ENCODE results near the gene CZIB. TPM values are rescaled to one million over a fixed set of nuclear protein-coding genes. Genes with fewer than 3 reads are reported as not detected.

The CZIB gene
- total RNA-seq, result 10 to 100 TPM; 42.8 to 47.2 (median 46.2) TPM

DNA sequence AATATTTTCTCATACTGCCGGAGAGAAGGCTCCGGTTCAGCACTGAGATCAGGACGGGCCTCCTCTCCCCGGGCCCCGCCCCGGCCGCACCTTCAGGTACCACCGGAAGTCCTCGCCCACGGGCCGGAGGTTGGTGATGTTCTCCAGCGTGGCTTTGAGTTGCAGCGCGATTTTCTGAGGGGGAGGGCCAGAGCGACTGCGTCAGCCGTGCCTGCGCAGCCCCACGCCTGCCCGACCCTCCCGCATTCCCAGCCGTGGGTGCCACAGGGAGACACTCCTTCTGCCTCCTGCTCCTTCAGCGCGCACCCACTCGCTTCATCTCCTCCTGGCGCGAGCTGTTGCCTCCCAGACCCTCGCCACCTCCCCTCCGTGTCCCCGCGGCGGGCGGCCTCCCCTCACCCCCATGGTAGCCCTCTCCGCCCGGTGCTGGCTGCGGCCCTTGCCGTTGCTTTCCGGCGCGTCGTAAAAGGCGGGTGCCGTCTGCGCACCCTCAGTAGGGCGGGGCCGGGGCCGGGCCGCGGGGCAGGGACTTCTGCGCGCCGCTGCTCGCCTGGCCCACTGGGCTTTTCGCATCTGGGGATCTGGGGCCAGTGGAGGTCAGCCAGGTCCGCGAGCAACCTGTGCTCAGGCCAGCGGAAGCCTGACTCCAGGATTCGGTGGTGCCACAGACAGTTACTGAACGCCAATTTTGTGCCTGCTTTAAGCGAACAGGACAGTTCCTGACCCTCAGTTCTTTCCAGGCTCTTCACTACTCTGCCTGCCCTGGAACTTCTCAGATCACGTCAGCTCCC lies at the start of gene CZIB:
Gene CZIB (minus strand): TSS at position 464 of the 791 bp plus-strand sequence. CDS start 59 bp downstream, at position 405.
- ATAC-seq, result peak; percentile 94 to 95
- Mint-ChIP-seq H3K36me3 (ENCODE audit: insufficient read depth) (peaks cover 17% of the 10 kb centered on the region), H3K4me1 (ENCODE audit: low read depth) (peaks cover 22% of the 10 kb centered on the region), H3K9me3 (no peaks in the 10 kb centered on the region), H3K27me3 (ENCODE audit: low read depth) (no peaks in the 10 kb centered on the region), H3K4me3 (peak within 1 kb of the TSS; percentile 88)
- peak; percentile 89 for DNase-seq

DNA sequence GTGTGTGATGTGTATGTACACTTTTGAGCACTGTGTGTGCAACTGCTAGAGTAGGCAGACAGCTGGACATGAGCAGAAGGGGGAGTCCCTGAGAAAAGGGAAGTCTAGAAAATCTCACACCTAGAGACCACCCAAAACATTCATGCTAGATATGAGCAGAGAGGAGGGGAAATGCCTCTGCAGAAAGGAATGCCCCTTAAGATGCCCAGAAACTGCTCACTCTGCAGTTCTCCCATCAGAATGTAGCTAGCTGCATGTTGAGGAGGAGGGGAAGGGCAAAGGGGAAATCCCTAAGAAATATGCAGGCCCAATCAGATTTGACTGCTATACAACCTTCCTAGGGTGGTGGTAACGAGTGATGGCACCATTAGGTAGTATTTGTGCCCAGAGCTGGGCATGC lies 49.7 kb upstream of the CZIB start:
- Mint-ChIP-seq H3K4me3 (no peak overlapping the region), H3K4me1 (ENCODE audit: low read depth) (no peaks in the 10 kb centered on the region), H3K27me3 (ENCODE audit: low read depth) (no peaks in the 10 kb centered on the region), H3K9me3 (no peaks in the 10 kb centered on the region), H3K36me3 (ENCODE audit: insufficient read depth) (peaks cover 44% of the 10 kb centered on the region)
- no peak for DNase-seq
- no peak for ATAC-seq

DNA sequence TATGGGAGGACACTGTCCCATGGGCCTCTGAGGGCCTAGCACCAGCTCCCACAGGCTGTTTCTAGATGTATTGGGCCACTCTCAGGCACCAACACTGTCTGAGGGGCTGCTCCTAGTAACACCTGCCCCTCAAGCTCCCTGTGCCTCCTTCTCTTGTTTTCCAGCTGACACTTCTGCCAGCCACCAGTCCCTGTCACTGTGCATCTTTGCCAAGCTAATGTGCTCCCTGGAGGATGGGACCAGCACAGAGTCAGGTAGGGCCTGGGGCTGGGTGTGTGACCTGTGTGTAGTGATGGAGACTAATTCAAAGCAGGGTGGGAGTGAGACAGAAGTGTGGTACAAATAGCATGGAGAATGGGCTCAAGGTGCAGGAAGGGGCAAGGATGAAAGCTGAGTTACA lies 47.3 kb upstream of the CZIB start:
- H3K4me3 Mint-ChIP-seq, result no peak overlapping the region
- no peaks in the 10 kb centered on the region for H3K4me1 Mint-ChIP-seq (ENCODE audit: low read depth)
- H3K9me3 Mint-ChIP-seq, result no peaks in the 10 kb centered on the region
- no peak for ATAC-seq
- peaks cover 52% of the 10 kb centered on the region for H3K36me3 Mint-ChIP-seq (ENCODE audit: insufficient read depth)
- DNase-seq, result no peak
- H3K27me3 Mint-ChIP-seq (ENCODE audit: low read depth), result no peaks in the 10 kb centered on the region

DNA sequence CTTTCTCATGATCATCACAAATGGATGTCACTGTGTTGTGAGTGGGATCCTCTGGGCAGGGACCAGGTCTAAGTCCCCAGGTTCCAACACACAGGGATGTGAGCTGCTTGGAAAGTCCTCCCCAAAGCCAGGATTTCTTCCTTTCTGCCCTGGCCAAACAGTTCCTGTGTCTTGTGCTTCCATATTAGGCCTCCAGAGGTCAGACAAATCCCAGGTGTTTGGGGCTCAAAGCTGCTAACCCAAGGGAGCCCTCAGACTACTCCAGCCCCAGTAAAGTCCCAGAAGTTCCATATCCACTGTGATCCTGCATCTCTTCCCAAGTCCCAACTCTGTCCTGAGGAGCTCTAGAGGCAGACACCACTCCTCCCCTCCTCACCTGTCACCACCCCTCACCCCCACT lies 45.6 kb upstream of the CZIB start:
- ATAC-seq (no peak), DNase-seq (no peak)
- Mint-ChIP-seq H3K36me3 (ENCODE audit: insufficient read depth) (peaks cover 54% of the 10 kb centered on the region), H3K27me3 (ENCODE audit: low read depth) (no peaks in the 10 kb centered on the region), H3K4me1 (ENCODE audit: low read depth) (no peaks in the 10 kb centered on the region), H3K9me3 (no peaks in the 10 kb centered on the region), H3K4me3 (no peak overlapping the region)

DNA sequence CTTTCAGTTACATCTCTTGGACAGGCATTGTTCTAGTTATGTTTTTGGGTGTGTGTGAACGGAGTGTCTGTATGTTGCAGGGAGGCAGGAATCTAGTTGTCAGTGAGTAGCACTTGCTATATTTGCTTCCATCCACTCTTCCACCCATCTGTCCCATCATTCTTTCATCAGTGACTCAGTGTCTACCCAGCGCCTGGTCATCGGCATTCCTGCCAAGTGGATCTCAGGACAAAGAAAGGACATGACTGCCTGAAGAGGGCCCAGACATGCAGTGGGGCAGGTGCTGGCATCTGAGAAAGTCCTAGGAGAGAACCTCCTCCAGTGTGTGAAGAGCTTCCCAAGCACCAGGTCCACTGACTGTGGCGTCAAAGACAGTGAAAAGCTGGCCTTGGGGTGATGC lies 45.1 kb upstream of the CZIB start:
- no peak overlapping the region for H3K4me3 Mint-ChIP-seq
- H3K27me3 Mint-ChIP-seq (ENCODE audit: low read depth), result no peaks in the 10 kb centered on the region
- no peaks in the 10 kb centered on the region for H3K9me3 Mint-ChIP-seq
- no peaks in the 10 kb centered on the region for H3K4me1 Mint-ChIP-seq (ENCODE audit: low read depth)
- ATAC-seq (no peak), DNase-seq (no peak)
- peaks cover 55% of the 10 kb centered on the region for H3K36me3 Mint-ChIP-seq (ENCODE audit: insufficient read depth)

DNA sequence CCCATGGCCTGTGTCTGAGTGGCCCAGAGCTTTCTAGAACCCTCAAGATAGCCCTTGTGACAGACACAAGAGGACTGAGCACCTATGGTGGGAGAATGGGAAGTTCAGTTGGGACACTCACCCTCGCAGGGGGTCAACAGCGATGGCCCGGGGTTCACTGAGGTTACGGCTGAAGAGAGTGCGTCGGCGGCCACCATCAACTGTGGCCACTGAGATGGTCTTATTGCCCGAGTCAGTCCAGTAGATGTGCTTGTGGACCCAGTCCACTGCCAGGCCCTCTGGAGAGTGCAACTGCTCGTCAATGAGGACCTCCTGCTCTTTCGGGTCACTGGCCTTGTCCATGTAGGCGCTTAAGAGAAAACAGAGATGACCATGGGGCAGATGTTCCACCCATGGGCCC lies 43.6 kb upstream of the CZIB start:
- no peak for ATAC-seq
- Mint-ChIP-seq H3K9me3 (no peaks in the 10 kb centered on the region), H3K27me3 (ENCODE audit: low read depth) (no peaks in the 10 kb centered on the region), H3K4me1 (ENCODE audit: low read depth) (no peaks in the 10 kb centered on the region), H3K36me3 (ENCODE audit: insufficient read depth) (peaks cover 61% of the 10 kb centered on the region), H3K4me3 (no peak overlapping the region)
- DNase-seq, result no peak

DNA sequence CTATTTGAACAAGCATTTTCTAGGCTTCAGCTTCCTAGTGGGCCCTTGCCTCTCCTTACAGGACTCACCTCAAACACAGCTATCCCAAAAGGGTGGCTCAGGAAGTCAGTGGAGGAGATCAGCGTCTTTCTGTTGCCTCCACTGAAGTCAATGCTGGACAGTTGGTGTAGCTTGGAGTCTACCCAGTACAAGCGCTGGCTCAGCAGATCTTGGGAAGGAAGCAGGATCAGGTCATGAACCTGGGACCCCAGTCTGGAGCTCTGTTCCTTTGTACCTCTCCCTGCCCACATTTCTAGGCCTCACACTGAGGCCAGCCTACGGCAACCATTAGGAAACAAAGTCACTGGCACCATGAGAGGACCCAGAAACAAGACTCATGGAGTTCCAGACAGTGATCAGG lies 41.6 kb upstream of the CZIB start:
- no peaks in the 10 kb centered on the region for H3K27me3 Mint-ChIP-seq (ENCODE audit: low read depth)
- H3K4me1 Mint-ChIP-seq (ENCODE audit: low read depth), result no peaks in the 10 kb centered on the region
- ATAC-seq, result no peak
- DNase-seq, result no peak
- H3K9me3 Mint-ChIP-seq, result no peaks in the 10 kb centered on the region
- H3K36me3 Mint-ChIP-seq (ENCODE audit: insufficient read depth), result peaks cover 65% of the 10 kb centered on the region
- H3K4me3 Mint-ChIP-seq, result no peak overlapping the region

DNA sequence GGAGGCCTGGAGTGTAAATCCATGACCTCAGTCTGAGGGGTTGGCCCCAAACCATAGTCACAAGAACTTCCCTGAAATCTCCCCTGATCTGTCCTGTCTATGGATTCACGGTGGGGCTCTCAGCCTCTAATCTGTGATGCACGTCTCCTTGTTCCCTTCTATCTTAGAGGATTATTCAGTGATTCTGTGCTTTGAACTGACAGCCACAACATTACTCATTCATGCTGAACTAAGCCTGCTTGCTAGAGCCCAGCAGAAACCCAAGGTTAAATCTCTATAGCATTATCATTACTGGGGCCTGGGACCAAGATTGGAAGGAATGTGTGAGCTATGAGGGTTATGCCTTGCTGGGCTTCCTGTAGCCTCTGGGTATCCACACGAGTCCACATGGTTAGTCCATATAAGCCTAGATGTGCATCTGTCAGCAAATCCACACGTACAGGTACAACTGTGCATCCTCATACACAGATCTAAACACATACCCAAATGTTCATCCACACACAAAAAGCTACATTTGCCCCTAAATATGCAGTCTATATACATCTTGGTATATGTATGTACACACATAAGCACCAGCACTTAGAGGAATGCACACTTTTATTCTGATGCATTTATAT lies 40.3 kb upstream of the CZIB start:
- Mint-ChIP-seq H3K4me3 (no peak overlapping the region), H3K27me3 (ENCODE audit: low read depth) (no peaks in the 10 kb centered on the region)

DNA sequence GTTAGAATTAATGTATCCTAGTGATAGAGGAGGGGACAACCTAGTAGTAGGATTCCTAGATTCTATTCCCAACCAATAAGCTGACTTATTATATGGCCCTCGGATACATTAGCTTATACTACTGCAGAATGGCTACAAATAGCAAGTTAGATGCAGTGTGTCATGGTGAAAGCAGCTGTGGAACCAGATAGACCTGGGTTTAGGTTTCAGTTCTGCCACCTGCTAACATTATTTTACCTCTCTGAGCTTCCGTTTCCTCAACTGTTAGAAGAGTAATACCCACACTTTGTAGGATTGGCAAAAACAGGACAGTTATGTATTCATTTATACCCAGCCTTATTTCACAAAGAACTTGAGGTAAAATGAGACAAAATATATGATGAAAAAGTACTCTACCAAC lies 39.5 kb upstream of the CZIB start:
- Mint-ChIP-seq H3K36me3 (ENCODE audit: insufficient read depth) (peaks cover 57% of the 10 kb centered on the region), H3K27me3 (ENCODE audit: low read depth) (no peaks in the 10 kb centered on the region), H3K4me1 (ENCODE audit: low read depth) (no peaks in the 10 kb centered on the region), H3K4me3 (no peak overlapping the region), H3K9me3 (no peaks in the 10 kb centered on the region)
- DNase-seq, result no peak
- no peak for ATAC-seq

More for the DNA sequence above, 40.3 kb upstream of the CZIB start:
- no peak for DNase-seq
- no peak for ATAC-seq
- Mint-ChIP-seq H3K4me1 (ENCODE audit: low read depth) (no peaks in the 10 kb centered on the region), H3K9me3 (no peaks in the 10 kb centered on the region), H3K36me3 (ENCODE audit: insufficient read depth) (peaks cover 59% of the 10 kb centered on the region)

- Mint-ChIP-seq H3K4me3 (no peak overlapping the region), H3K36me3 (ENCODE audit: insufficient read depth) (peaks cover 48% of the 10 kb centered on the region), H3K9me3 (no peaks in the 10 kb centered on the region), H3K27me3 (ENCODE audit: low read depth) (no peaks in the 10 kb centered on the region), H3K4me1 (ENCODE audit: low read depth) (no peaks in the 10 kb centered on the region)
- ATAC-seq (no peak), DNase-seq (no peak)
These were observed 37.8 kb upstream of the CZIB start for GRCh38 chr1:53258216-53258615.

DNA sequence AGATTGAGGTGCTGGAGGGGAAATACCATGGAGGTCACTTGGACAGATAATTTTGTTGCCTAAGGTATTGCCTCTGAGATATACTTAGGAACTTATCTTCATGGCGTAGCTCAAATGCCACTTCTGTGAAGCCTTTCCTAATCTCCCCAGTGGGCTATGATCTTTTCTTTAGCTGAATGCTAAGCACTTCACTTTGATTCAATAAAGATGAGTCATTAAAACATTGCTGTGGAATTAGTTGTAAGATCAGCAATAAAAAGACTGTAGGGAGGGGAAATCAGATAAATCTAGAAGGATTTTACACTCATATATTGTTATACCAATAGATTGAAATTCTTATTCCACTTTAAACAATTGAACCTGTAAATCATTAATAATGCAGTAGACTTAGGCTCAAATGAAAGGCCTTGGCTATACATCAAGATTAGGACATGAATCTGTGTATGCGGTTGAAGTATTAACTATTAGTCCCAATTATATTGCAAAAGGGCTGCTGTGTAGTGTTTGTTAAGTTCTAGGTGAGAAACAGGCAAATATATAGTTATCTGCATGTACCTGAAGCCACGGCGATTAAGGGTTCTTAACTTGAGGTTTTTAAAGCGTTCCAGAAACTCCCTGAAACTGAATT lies 37.1 kb upstream of the CZIB start:
- no peaks in the 10 kb centered on the region for H3K4me1 Mint-ChIP-seq (ENCODE audit: low read depth)
- H3K9me3 Mint-ChIP-seq, result no peaks in the 10 kb centered on the region
- no peaks in the 10 kb centered on the region for H3K27me3 Mint-ChIP-seq (ENCODE audit: low read depth)
- H3K36me3 Mint-ChIP-seq (ENCODE audit: insufficient read depth), result peaks cover 45% of the 10 kb centered on the region
- DNase-seq, result no peak
- no peak overlapping the region for H3K4me3 Mint-ChIP-seq
- ATAC-seq, result no peak

DNA sequence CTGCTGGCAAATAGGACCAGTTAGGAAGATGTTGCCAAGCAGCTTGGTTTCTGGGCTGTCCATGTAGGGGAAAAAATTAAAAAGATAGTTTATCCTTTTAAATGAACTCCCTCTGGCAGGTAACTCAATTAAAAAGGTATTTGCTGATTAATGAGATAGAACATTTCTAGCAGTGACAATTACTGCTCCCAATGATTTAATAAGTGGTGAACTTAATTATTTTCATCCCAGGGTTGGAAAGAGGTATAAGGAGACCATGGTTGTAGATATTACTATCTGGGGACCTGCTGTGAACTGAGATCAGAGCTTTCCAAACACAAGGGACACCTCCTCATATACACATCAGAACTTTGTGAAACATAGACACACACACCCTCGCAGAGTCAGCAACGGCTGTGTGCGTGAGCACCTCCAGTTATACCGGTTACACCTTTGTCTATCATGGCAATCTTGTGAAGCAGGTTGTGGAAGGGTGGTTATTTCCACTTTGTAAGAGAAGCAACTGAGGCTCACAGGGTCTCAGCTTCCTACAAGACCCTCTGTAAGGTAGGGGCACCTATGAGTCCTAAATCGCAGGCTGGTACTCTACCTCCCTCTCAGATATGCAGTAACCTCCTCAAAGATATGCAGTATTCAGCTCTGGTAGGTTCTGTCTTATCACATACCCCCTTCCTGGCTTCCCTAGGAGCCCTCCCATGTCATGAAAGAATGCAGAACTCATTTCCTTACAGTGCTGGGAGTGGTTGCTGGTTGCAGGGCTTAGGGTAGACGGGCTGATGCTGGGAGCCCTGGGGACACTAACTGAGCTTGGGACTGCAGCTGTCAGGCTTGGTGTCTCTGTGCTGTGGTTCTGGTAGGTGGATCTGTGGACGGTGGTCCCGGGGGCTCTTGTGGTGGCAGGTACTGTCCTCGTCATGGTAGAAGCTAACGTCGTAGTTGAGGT lies 36.3 kb upstream of the CZIB start:
- no peaks in the 10 kb centered on the region for H3K27me3 Mint-ChIP-seq (ENCODE audit: low read depth)
- no peaks in the 10 kb centered on the region for H3K4me1 Mint-ChIP-seq (ENCODE audit: low read depth)
- no peak overlapping the region for H3K4me3 Mint-ChIP-seq
- no peak for DNase-seq
- no peak for ATAC-seq
- H3K9me3 Mint-ChIP-seq, result no peaks in the 10 kb centered on the region
- H3K36me3 Mint-ChIP-seq (ENCODE audit: insufficient read depth), result peaks cover 47% of the 10 kb centered on the region

- peaks cover 41% of the 10 kb centered on the region for H3K36me3 Mint-ChIP-seq (ENCODE audit: insufficient read depth)
- H3K27me3 Mint-ChIP-seq (ENCODE audit: low read depth), result no peaks in the 10 kb centered on the region
- no peak for ATAC-seq
- DNase-seq, result no peak
- H3K4me1 Mint-ChIP-seq (ENCODE audit: low read depth), result no peaks in the 10 kb centered on the region
- no peaks in the 10 kb centered on the region for H3K9me3 Mint-ChIP-seq
- H3K4me3 Mint-ChIP-seq, result no peak overlapping the region
These were observed 34.6 kb upstream of the CZIB start for GRCh38 chr1:53255031-53255430.

GRCh38 chr1:53254011-53254640 lies 33.7 kb upstream of the CZIB start:
- ATAC-seq (no peak), DNase-seq (no peak)
- Mint-ChIP-seq H3K4me1 (ENCODE audit: low read depth) (no peaks in the 10 kb centered on the region), H3K36me3 (ENCODE audit: insufficient read depth) (peaks cover 45% of the 10 kb centered on the region), H3K27me3 (ENCODE audit: low read depth) (no peaks in the 10 kb centered on the region), H3K4me3 (no peak overlapping the region), H3K9me3 (no peaks in the 10 kb centered on the region)

Measured in activated T-cell treated with anti-CD3 and anti-CD28 coated beads, Interleukin-2, amount 50 U/mL, for 4 hours (primary cell).